CD4-positive, alpha-beta T cell treated with Interleukin-17A for 1 hour (primary cell): ENCODE data around the gene UVSSA.
"Not testable (repeated sequence)": the region's sequence is repeated elsewhere in the genome, so short reads cannot be mapped to it uniquely, and the experiment has no call there.

ENCODE experiments used
- DNase-seq: peaks from one replicate; pipeline ENCODE4 v3.0.0-alpha.2; 2020

Gene UVSSA

DNA sequence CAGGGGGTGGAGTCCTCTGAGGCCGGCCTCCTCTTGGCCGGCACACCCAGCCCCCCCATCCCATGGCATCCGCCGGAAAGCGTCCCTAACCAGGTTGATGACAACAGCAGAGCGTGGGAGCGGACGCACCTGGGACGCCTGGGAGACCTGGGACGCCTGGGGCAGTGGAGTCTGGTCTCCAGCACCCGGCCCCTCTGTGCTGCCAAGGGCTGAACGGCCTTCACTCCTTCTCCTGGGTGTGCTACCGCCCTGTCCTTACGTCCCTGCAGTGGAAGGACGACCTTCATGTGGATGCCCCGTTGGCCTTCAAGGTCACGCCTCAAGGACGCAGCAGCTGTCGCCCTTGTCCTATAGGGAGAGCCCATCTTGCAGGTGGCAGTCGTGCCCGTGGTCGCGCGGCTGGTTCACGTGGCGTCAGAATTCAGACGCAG is 32.4 kb downstream of the UVSSA start:
- no peak for DNase-seq

GRCh38 chr4:1379801-1380331 is 32.9 kb downstream of the UVSSA start:
- no peak for DNase-seq

- DNase-seq = no peak
Measured at GRCh38 chr4:1380368-1381151, 33.6 kb downstream of the UVSSA start.

GRCh38 chr4:1381181-1381621 is 34.2 kb downstream of the UVSSA start:
- no peak for DNase-seq

DNA sequence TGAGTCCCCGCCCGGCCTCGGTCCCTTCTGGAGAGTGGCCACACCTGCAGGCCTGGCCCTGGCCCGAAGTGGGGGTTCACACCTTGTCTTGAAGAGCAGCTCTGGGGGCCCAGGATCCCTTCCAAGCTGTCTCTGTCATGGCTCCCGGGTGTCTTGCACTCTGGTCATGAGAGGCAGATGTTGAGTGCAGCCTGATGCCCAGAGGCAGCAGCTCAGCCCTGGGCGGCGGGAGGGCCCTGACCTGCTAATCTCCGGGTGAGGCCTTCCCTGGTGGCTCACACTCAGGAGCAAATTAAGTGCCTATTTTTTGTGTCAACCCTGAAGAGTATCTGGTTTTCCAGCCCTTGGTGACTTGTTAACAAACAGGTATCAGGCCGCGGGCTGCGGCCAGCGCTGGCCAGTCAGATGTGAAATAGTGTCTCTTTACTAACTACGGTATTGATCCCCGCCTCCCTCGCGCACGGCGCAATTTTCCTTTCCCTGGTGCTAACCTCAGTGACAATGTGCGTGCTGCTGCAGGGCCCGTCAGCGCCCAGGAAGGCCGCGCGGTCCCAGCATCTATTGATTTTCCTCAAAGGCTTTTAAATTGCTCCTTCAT is 35.0 kb downstream of the UVSSA start:
- no peak for DNase-seq

GRCh38 chr4:1382776-1383727 is 36.0 kb downstream of the UVSSA start:
- no peak for DNase-seq

DNA sequence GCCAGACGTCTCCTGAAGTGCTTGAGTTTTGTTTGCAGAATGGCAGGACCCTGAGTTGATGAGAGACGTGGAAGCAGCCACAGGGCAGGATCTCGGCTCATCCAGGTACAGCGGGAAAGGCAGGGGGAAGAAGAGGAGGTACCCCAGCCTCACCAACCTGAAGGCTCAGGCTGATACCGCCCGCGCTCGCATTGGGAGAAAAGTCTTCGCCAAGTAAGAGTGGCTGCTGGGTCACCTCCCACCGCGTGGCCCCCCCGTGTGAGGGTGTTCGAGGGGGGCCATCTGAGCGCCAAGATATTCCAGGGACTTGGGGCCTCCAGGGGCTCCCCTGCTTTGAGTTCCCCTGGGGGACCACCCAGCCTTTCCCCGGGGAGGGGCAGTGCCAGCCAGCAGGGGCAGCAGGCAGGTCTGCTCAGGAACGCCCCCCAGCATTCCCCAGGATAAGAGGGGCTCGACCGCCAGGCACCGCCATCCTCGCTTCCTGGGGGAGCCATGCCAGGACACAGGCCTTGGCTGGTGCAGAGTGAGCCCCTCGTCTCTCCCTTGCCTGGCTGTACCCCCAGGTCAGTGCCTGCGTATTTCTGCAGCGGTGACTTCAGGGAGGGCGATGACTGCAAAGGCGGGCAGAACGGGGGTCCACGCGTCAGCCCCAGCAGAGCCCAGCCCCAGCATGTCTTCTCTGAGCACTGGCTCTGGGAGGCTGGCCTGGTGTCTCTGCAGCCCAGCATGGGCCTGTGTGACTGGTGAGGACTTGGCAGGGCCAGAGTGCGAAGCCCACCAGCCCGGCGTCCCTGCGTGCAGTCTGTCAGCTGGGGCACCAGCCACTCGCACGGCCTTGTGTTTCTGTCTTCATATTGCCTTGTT is 37.0 kb downstream of the UVSSA start:
- DNase-seq = no peak

- no peak for DNase-seq
Measured at GRCh38 chr4:1384675-1385372, 37.8 kb downstream of the UVSSA start.

DNA sequence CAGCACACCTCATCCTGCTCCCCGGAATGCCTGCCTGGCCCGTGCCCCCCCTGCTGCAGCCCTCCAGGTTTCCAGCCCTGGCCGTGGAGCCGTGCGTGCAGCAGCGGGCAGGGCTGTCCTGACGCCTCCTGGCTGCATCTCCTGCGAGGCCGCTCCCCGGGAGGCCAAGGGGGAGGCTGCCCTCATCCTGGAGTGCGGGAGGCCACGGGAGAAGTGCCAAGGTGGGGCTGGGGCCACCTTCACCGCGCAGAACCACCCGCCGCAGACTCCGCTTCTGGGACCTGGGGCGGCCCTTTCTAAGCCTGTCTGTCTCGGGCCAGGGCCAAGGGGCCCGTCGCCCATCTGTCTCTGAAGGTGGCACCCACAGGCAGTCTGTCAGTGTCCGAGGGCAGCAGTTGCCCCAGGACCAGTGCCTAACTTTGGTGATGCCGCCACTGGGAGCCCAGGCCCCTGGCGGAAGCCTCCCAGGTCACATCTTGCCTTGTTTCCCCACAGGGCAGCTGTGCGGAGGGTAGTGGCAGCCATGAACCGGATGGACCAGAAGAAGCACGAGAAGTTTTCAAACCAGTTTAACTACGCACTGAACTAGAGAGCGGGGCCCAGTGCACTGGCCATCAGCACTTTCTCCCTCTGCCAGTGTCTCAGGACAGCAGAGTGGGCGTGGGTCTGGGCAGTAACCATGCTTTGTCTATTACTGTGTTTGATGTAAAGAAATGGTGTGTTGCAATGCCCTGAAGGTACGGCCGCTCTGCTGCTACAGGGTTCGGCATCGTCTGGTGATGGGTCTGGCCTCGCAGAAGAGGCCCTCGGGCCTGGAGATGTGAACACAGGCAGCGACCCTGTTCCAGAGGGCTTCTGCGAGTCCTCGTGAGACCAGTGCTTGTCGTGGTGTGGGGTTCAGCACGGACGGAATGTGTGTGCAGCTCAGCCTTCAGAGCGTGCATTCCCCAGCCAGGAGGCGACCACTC is 38.6 kb downstream of the UVSSA start:
- DNase-seq = no peak

GRCh38 chr4:1393363-1393762 is 46.4 kb downstream of the UVSSA start:
- not testable (repeated sequence) for DNase-seq

DNA sequence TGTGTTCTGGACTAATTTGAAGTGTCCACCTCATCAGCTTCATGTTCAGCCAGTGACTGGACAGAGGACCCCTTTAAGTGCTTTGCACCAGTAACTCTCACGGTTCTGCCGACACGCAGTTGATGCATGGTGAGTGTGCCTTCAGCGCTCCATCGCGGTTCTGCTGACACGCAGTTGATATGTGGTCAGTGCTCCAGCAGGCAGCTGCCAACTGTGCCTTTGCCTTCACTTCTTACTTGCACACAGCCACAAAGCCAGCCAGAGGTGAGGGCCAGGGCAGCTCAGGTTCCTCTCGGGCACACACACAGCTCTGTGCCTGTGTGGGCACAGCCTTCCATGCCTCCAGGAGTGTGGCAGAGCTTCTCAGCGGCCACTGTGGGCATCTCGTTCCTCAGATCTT is 46.9 kb downstream of the UVSSA start:
- DNase-seq = no peak

- DNase-seq = not testable (repeated sequence)
Measured at GRCh38 chr4:1394554-1395388, 47.8 kb downstream of the UVSSA start.

DNA sequence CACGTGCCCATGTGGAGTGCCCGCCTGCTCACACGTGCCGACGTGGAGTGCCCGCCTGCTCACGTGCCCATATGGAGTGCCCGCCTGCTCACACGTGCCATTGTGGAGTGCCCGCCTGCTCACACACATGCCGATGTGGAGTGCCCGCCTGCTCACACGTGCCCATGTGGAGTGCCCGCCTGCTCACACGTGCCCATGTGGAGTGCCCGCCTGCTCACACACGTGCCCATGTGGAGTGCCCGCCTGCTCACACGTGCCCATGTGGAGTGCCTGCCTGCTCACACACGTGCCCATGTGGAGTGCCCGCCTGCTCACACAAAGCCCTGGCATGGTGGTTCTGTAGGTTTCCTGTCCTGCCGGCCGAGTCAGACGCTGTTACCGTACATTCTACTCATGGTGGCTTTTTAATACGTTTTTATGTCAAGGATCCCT is 48.4 kb downstream of the UVSSA start:
- not testable (repeated sequence) for DNase-seq

GRCh38 chr4:1395941-1396805 is 49.2 kb downstream of the UVSSA start:
- no peak for DNase-seq

DNA sequence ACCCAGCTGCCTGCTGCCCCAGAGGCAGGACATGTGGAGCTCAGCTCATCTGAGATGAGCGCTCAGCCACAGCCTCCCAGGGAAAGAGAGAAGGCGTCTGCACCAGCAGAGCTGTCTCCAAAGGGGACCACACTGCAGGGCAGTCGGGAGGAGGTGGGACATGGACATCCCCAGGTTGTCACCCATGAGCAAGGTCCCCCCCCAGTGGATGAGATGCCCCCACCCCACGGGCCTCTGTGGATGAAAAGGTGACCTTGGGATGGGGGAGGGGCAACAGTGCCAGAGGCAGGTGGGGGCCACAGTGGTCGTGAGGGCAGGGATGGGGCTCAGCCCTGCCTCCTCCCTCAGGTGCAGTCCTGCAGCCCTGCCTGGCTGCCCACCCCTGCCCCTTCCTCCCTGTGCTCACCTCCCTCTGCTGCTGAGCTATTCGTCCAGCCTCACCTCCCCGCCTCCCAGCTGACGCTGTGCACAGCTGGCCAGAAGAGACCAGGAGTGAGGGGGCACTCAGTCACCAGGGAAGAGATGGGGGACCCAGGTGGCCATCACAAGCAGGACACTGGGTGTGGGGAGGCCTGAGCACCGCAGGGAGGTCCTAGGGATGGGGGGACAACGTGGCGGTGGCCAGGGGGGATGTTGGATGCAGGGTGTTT is 49.9 kb downstream of the UVSSA start:
- no peak for DNase-seq

GRCh38 chr4:1398681-1399507 is 51.9 kb downstream of the UVSSA start:
- DNase-seq = no peak
